GM18502 (cell line): ENCODE data around the gene NECAB2.
A peak's percentile ranks its signal among the peaks of the same experiment; 100 is the strongest.
"Not testable (repeated sequence)": the region's sequence is repeated elsewhere in the genome, so short reads cannot be mapped to it uniquely, and the experiment has no call there.

ENCODE experiments used
- ATAC-seq: cut with Tn5 transposase; IDR thresholded peaks from one replicate; pipeline ENCODE4 v1.9.1; 2021; ENCODE audit warnings: mild to moderate bottlenecking; ENCODE audit not compliant: unreplicated experiment, poor library complexity

Gene NECAB2

DNA sequence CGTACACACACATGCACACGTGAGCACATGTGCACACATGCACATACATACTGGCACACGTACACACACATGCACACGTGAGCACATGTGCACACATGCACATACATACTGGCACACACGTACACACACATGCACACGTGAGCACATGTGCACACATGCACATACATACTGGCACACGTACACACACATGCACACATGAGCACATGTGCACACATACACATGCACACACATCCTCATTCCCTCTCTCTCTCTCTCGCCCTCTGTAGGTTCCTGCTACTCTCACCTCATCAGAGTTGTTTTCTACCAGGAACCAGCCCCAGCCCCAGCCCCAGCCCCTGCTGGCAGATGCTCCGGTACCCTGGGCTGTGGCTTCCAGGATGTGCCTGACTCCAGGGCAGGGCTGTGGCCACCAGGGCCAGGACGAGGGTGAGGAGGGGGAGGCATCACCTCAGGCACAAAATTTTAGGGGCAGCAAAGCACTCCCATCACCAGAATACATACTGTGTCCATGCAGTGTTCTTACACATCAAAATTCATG lies 17.1 kb upstream of the NECAB2 start:
- not testable (repeated sequence) for ATAC-seq

DNA sequence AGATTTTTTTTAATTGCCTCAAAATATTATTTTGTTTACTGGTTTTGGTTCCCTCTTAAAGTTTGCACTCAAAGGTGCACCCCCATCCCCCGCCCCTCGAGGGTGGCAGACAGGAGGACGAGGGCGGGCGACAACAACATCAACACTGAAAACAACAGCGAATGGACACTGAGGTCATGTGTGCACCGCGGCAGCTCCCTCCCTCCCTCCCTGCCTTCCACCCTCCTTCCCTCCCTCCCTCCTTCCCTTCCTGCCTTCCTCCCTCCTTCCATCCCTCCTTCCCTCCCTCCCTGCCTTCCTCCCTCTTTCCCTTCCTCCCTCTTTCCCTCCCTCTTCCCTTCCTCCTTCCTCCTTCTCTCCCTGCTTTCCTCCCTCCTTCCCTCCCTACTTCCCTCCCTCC lies 16.5 kb upstream of the NECAB2 start:
- no peak for ATAC-seq

DNA sequence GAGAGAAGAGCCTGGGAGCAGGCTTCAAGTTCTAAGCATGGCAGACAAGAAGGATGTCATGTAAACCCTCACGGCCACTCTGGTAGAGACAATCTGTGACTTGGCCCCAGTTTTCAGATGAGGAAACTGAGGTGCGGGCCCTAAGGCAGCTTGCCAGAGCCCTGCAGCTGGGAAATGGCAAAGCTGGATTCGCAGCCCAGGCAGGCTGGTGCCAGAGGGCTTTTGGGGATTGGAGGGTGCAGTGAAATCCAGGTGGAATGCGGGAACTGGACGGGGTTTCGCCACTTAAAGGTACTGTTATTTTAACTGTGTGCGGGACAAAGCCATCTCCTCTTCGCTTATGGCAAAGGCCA lies 15.5 kb upstream of the NECAB2 start:
- ATAC-seq = no peak

DNA sequence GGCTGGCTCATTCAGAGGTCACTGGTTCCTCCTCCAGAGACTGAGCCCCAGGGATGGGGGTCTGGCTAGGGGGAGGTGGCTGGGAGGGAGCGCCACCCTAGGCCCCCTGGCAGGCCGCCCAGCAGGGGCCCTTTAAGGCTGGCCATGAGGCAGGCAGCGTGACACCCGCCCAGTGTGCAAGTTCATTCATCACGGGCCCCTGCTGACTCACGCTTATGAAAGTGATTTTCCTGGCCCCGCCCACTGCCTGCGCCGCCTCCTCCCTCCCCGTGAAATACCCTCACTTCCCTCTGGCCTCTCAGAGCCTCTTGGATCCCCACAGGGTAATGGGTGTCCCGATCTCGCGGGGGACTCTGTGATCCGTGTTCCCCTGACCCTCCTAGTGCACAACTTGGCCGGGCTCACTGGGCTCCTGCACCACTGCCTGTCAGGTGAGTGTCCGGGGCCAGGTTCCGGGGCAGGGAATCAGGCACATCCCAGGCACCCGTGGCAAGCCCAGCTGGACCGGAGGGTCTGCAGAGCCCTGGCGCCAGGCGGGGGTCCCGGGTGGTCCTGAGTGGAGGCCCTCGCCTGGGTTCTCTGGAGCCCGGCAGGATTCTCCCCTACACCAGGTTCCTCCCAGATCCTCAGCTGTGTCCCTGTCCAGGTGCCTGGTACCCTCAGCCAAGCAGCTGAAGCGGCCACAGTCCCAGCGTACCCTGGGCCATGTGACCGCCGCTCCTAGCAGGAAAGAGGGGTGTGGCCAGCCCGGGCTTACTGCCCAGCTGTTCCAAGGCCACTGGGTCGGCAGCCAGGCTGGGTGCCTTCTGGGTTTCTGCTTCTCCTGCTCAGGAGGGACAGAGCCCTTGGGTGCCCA lies 14.9 kb upstream of the NECAB2 start, which contains the start of gene OSGIN1:
OSGIN1 (plus strand) TSS at position 301 of the 856 bp plus-strand sequence. CDS start 4,432 bp downstream, outside the sequence.
- ATAC-seq = peak; percentile 88

DNA sequence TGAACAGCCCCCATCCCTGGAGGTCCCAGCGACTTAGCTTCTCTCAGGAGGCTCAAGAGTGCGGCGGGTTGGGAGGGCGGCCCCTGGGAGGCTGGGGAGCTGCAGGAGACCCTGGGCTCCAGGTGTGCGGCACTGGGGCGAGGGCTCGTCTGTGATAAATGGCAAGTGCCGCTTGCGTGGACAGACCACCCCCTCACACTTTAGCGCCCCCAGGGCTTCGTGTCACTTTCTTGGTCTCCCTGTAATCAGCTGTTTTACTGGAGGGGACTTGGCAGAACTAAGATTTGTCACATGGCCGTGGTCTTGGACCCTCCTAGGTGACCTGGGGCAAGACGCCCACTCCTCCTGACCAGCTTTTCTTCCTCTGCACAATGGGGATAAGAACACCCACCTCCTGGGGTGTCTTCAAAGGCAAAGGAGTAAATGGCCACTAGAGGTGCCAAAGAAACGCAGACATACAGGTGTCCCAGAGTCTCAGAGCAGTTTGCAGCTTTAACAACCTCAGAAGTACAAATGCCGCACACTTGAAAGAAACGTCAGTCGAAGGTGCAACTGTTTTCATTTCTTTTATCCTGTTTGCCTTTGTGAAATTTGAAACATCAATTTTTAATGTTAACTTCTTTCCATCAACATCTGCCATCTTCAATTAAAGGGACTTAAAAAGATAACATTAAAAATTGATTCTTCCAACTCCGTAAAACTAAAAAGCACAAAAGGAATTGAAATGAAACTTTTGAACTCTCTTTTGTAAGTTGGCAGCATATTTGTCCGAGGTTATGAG lies 14.1 kb upstream of the NECAB2 start:
- no peak for ATAC-seq

DNA sequence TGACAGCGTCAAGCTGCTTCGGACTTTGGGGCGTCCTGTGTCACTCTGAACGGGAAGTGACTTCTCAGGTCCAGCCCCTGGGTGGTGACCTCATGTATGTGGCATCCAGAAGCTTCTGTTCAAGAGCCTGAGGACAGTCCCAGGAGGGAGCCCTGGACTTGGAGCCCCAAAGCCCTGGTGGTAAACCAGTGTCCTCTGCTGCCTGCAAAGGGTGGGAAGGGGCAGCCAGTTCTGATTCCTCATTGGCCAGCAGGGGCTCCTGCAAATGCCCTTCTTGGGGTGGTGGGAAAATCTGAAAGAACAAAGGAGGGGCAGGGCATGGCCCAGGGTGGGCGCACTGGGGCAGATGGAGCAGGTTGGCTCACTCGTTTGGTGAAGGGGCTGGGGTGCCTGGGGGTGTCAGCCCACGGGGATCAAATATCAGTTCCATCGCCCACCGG lies 13.4 kb upstream of the NECAB2 start:
- ATAC-seq = no peak

DNA sequence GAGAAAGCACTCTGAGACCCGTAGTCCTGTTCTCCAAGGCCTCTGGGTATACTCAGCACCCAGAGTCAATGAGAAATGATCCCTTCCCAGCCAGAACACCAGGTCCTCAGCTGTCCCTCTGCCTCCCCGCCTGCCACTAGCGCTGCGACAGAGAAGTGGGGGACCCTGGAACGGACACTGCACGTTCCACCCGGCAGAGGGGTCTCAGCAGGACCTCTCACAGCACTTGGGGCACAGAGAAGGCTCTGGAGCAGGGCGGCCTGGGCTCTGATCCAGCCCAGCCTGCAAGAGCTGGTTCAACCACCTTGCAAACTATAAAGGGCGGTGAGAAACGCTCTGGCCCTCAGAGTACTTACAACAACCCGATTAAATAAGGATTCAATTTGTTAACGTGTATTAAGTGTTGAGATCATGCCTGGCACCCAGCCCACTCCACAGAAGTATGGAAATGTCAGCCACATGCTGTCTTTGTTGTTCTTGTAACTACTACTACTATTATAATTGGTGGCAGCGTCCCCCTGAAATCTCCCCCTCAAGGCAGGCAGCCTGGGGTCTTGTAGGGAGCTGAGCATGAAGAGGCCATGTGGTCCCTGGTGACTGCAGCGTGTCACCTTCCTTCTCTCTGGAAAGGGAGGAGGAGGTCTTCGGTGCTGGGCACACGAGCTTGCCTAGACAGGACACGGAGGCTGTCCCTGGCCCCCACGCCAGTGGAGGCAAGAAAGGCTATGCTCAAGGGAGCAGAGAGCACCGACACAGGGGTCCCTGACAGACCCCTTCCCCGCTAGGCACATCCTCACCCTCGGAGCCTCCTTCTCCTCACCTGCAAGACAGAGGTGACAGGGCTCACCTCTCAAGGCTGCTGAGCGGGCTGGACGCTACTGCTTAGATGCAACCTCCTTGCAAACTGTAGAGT lies 12.6 kb upstream of the NECAB2 start:
- ATAC-seq = no peak

DNA sequence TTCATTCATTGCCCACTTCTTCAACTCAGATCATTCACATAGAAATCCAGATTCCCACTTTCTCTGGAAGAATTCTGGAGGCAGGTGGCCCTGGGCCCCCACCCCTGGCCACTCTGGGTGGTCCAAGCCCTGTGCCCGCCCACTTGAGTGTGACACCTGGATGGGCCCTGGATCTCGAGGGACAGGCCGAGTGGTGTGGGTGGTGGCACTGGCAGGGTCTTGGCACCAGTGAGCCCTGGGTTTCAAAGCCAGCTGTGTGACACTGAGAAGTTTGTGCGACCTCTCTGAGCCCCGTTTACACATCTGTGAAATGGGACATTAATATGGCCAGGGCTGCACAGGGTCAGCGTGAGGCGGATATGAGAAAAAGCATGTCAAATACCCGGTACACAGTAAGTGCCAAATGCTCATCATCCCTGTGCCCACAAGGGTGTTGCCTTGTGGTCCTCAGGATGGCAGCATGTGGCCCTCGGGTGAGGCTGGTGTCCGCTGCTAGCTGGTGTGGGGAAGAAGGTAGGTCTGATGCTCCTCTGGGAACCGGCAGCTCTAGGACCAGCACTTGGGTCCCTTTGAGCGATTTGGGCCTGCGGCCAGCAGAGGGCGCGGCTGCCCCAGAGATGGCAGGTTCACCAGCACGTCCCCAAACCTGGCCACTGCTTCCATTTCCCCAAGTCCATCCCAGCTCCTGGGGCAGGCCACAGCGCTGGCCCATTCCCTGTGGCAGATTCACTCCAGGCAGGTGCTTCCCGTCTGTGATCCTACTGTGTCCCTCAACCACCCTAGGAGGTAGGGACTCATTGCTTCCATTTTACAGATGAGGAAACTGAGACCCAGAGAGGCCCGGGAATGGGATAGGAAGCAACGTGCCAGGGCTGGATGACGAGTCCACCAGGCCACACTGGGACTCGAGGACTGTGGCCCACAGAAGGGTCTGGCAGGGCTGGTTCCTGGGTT lies 11.4 kb upstream of the NECAB2 start:
- no peak for ATAC-seq

DNA sequence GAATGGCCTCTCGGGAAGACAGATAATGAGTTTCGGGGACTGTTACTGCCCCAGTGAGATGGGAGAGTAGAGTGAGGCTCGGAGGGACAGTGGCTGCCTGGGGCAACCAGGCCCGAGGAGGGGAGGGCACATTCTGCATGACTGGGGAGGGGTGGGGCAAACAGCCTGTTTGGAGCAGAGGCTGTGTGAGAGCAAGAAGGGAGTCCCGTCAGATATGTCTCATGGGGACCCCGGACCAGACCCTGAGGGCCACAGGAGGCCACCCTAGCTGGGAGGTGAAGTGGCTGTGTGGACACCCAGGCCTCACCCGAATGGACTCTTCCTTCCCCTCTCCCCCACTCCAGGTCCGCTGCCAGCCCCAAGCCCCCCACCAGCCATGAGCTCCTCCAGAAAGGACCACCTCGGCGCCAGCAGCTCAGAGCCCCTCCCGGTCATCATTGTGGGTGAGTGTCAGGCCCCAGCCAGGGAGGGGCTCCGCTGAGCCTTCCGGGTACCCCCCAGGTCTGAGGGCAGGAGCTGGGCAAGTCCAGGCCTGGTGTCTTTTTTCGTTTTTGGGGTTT lies 10.7 kb upstream of the NECAB2 start:
- no peak for ATAC-seq

DNA sequence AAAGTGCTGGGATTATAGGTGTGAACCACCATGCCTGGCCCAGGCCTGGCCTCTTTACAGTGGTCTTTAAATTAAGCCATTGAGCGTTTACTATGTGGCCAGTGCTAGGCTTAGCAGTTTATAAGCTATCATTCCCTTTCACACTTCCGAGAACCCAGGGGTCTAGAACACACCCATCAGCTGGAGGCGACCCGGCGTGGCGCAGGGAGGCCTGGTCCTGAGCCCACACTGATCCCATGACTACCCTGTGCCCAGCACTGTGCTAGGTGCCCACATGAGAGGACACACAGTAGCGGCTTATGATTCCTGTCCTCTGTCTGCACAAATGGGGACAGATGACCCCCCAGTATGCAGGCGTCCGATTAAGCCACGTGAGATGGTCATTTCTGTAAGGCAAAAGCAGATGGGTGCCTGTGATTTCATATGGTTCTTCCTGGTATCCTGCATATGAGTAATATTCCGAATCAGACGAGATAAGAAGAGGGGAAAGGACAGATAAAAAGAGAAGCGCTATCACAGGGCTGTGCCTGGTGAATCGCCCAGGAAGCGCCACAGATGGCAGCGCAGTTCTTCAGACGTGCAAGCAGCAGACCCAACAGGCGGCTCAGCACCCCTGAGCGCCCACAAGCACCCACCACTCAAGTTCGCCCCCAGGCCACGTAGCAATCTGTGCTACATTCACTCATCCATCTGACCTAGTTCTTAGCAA lies 9.8 kb upstream of the NECAB2 start:
- ATAC-seq = no peak

DNA sequence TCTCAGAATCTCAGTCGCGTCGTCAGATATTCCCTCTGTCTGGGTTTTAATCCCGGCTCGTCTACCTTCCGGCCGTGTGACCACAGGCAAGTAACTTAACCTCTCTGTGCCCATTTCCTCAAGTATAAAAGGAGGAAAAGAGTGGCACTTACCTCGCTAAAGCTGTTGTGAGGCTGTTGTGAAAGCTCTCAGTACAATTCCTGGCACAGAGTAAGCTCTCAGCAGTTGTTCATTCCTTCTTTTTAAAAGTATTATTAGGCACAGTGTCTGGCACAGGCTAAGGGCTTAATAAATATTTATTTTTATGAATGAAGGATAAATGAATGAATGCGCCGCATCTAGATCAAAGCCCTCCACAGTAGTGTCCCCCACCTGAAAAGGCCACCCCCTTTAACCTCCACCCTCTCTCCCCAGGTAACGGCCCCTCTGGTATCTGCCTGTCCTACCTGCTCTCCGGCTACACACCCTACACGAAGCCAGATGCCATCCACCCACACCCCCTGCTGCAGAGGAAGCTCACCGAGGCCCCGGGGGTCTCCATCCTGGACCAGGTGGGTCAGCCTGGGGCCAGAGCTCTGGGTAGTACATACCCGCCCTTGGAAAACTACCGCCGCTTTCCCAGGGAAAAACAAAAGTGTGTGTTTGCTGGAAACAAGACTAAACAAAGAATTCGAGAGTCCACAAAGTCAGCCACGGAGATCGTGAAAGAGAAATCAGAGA lies 9.0 kb upstream of the NECAB2 start:
- no peak for ATAC-seq

DNA sequence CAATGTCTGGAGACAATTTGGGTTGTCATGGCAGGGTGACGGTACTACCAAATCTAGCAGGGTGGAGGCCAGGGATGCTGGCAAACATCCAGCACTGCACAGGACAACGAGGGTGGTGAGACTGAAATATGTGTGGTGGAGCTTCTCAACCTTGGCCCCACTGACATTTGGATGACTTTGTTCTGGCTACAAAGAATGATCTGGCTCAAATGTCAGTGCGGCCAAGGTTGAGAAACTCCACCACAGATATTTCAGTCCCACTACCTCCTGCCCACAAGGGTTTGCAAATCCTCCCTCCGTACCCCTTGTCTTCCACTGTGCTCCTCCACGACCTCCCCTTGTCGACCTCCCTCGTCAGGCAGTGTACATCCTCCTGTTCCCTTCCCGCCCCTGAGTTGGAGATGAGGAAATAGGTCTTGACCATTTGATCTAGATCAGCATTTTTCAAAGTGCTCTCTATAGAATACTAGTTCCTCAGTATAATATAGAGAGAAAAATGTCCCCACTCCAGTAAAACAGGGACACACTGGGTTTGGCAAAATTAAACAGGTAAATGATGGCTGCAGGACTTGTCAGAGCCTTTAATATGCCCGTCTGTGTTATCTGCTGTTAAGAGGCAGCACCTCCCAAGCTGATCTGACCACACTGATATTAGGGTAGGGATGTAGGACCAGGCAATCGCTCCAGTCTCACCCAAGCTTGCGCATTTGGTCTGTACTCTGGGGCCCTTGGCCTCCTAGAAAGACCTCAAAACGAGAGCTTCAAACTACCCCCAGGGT lies 8.2 kb upstream of the NECAB2 start:
- no peak for ATAC-seq

DNA sequence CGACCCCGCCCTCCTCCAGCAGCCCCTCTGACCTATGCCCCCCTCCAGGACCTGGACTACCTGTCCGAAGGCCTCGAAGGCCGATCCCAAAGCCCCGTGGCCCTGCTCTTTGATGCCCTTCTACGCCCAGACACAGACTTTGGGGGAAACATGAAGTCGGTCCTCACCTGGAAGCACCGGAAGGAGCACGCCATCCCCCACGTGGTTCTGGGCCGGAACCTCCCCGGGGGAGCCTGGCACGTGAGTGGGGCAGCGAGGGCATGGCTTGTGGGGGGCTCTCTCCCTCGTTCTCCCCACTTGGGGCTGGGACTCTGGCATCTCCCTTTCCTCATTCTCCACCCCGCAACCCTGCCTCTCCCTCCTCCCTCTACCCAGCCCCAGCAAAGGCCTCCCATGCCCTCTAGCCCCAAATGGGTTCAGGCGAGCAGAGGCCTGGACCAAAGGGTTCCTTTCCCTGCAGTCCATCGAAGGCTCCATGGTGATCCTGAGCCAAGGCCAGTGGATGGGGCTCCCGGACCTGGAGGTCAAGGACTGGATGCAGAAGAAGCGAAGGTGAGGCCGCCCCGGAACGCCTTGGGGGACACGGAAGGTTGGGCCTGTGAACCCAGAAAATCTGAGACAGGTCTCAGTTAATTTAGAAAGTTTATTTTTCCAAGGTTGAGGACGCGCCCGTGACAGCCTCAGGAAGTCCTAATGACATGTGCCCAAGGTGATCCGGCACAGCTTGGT lies 7.4 kb upstream of the NECAB2 start:
- ATAC-seq = no peak

DNA sequence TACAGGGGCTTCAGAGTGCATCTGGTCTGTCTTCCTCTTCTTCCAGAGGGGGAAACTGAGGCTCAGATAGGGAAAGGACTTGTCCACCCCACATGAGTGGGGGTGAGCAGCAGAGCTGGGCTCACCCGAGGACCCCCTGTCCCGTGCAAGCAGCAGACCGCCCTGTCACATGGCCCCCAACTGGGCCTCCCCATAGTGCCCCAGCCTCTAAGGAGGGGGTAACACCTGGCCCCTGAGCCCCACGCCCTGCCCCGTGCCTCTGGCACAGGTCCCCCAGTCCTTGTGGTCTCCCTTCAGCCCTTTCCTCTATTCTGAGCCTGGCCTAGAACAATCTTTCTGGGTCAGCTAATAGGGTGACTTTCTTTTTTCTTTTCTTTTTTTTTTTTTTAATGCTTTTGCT lies 6.5 kb upstream of the NECAB2 start:
- no peak for ATAC-seq

DNA sequence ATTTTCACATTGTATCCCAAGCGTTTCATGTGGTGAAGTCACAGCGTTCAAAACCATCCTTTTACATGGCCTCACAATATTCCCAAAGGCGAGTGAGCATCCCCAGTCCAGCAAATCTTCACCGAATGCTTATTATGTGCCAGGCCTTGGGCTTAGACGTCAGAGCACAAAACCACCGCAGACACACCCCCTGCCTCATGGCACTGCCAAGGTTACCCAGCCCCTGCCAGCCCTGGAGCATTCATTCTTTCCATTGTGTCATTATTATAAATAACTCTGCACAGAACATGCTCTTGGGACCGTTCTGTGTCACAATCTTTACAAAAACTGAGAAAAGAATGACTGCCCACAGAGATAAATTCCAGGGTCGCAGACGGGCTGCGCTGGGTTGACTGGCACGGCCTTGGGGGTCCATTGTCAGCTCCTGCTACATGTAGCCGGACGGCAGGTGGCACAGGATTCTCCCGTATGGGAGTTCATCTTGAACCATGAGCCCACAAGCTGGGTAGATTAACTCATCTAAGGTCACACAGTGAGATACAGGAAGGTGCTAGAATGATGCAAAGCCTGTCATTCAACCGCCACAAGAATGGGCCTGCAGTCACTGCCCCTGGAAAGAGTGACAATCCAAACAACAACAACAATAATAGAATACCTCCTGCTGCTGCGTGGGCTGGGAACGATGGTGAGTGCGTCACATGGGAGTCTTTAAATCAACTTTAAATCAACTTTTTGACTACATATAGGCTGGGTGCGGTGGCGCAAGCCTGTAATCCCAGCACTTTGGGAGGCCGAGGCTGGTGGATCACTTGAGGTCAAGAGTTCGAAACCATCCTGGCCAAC lies 4.5 kb upstream of the NECAB2 start:
- no peak for ATAC-seq
